ENCODE measurements around the gene TP73.
"Not testable (repeated sequence)": the region's sequence is repeated elsewhere in the genome, so short reads cannot be mapped to it uniquely, and the experiment has no call there.

Gene TP73

DNA sequence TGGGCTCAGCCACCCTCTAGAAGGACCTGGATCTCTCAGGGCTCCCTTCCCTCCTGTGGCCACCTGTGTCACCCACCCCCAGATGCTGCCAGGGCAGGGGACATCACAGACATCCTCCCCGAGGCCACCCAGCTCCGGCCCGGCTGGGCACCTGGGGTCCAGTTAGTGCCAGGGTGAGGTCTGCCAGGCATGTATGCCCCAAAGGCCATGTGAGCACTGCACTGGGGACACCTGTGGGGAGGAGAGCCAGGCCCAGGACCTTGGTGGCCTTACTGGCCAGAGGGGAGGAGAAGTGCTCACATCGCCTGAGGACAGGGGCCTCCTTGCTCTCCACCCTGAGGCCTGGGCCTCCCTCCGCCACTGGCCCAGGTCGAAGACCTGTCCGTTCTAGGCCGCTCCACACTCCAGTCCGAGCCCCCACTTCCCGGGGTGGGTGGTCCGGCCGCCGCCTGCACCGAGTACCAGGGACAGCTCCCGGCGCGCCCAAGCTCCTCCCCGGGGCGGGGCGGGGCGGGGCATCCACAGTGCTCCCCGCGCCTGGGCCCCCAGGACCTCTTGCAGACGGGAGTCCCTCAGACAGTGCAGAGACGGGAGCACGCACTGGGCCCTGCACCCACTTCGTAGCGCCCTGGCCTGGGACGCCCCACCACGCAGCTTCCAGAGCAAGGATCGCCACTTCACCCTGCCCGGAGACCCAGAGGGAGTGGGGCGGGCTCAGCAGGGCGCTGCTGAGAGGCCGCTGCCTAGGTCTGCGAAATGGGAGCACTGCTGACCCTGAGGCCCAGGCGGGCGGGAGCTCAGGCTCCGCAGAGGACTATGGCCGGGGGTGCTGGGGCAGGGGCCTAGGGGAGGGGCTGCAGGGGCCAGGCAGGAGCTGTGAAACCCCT lies 65.6 kb downstream of the TP73 start:
- POLR2A ChIA-PET = interaction anchor here (0.6 kb wide), 2 partner anchors 21 to 42 kb away, joined by 3 to 4 read pairs; no protein-coding TSS in a partner anchor
- CTCF ChIA-PET = interaction anchor here (1.0 to 1.4 kb wide), 2 partner anchors 22 to 23 kb away, joined by 4 read pairs; no protein-coding TSS in a partner anchor
- no peak for TF ChIP-seq CTCF (IDR thresholded peaks at IDR 0.05; ENCODE audit: control extremely low read depth, extremely low read depth, low read depth, missing control alignments)
- DNase-seq (ENCODE audit: extremely low spot score) = peak; percentile 80

GRCh38 chr1:3718764-3719163 lies 66.4 kb downstream of the TP73 start:
- TF ChIP-seq CTCF (IDR thresholded peaks at IDR 0.05; ENCODE audit: control extremely low read depth, extremely low read depth, low read depth, missing control alignments) = no peak
- peak; percentile 48 for DNase-seq (ENCODE audit: extremely low spot score)
- CTCF ChIA-PET = interaction anchor here (1.3 to 1.4 kb wide), 2 partner anchors 12 to 23 kb away, joined by 3 to 4 read pairs; no protein-coding TSS in a partner anchor
- POLR2A ChIA-PET = no interaction called here

- DNase-seq (ENCODE audit: extremely low spot score) = no peak
- TF ChIP-seq CTCF (IDR thresholded peaks at IDR 0.05; ENCODE audit: control extremely low read depth, extremely low read depth, low read depth, missing control alignments) = no peak
- CTCF ChIA-PET = interaction anchor here (1.0 to 2.0 kb wide), 3 partner anchors 103 to 231 kb away, joined by 3 to 7 read pairs (median 3); no protein-coding TSS in a partner anchor
- POLR2A ChIA-PET = no interaction called here
Measured at GRCh38 chr1:3721955-3722465, 69.7 kb downstream of the TP73 start.

DNA sequence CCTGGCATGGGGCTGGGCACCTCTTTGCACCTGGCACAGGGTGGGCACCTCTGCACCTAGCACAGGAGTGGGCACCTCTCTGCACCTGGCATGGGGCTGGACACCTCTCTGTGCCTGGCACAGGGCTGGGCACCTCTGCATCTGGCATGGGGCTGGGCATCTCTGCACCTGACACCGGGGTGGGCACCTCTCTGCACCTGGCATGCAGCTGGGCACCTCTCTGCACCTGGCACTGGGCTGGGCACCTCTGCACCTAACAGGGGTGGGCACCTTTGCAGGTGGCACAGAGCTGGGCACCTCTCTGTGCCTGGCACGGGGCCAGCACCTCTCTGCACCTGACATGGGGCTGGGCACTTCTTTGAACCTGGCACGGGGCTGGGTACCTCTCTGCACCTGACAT lies 70.5 kb downstream of the TP73 start:
- ChIA-PET CTCF (interaction anchor here (0.8 to 1.9 kb wide), 3 partner anchors 8 to 104 kb away, joined by 3 to 4 read pairs (median 3); no protein-coding TSS in a partner anchor), POLR2A (no interaction called here)
- TF ChIP-seq CTCF (IDR thresholded peaks at IDR 0.05; ENCODE audit: control extremely low read depth, extremely low read depth, low read depth, missing control alignments) = no peak

GRCh38 chr1:3724416-3725030 lies 72.2 kb downstream of the TP73 start:
- DNase-seq (ENCODE audit: extremely low spot score) = peak; percentile 81
- POLR2A ChIA-PET = not testable (repeated sequence)
- CTCF ChIA-PET = interaction anchor here (0.6 to 2.1 kb wide), 39 partner anchors 9 to 1312 kb away, joined by 3 to 25 read pairs (median 4); partner anchors contain the start of genes PEX10 and TPRG1L
- TF ChIP-seq CTCF (IDR thresholded peaks at IDR 0.05; ENCODE audit: control extremely low read depth, extremely low read depth, low read depth, missing control alignments) = peak; percentile 94

More for the DNA sequence above, 70.5 kb downstream of the TP73 start:
- DNase-seq (ENCODE audit: extremely low spot score) = no peak

DNA sequence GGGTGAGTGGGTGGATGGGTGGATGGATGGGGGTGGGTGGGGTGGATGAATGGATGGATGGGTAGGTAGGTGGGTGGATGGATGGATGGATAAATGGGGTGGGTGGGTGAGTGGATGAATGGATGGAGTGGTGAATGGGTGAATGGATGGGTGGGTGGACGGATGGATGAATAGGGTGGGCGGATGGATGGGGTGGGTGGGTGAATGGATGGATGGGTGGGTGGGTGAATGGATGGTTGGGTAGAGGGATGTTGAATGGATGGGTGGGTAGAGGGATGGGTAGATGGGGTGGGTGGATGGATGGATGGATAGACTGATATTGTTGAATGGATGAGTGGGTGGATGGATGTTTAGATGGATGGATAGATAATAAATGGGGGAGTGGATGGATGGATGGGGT lies 73.0 kb downstream of the TP73 start:
- ChIA-PET CTCF (interaction anchor here (1.0 to 2.1 kb wide), 15 partner anchors 8 to 234 kb away, joined by 3 to 25 read pairs (median 6); no protein-coding TSS in a partner anchor), POLR2A (no interaction called here)
- DNase-seq (ENCODE audit: extremely low spot score) = no peak
- TF ChIP-seq CTCF (IDR thresholded peaks at IDR 0.05; ENCODE audit: control extremely low read depth, extremely low read depth, low read depth, missing control alignments) = no peak
